Lower lobe of right lung (tissue), 2 donors: Measurements from ENCODE around the gene B4GALT5. TPM values are rescaled to one million over a fixed set of nuclear protein-coding genes. Genes with fewer than 3 reads are reported as not detected.

Source experiments
- ATAC-seq, 2 donors: fragments of 200-7000 bp; cut with Tn5 transposase; one replicate each; pipeline ENCODE4 v1.9.1; 2020 to 2022; ENCODE audit warnings: mild to moderate bottlenecking in 2 of 2, moderate library complexity in 2 of 2
- DNase-seq: peaks from one replicate; pipeline ENCODE4 v3.0.0-alpha.2; 2020
- H3K27ac ChIP-seq: fragments of 200-600 bp; one replicate; pipeline ENCODE4 v1.8.0; 2022
- H3K27me3 ChIP-seq: fragments of 200-600 bp; one replicate; pipeline ENCODE4 v1.8.0; 2022; ENCODE audit warnings: low read depth
- H3K36me3 ChIP-seq: fragments of 200-600 bp; one replicate; pipeline ENCODE4 v1.8.0; 2022; ENCODE audit warnings: mild to moderate bottlenecking
- H3K4me1 ChIP-seq: fragments of 200-600 bp; one replicate; pipeline ENCODE4 v1.8.0; 2022
- H3K4me3 ChIP-seq: fragments of 200-600 bp; one replicate; pipeline ENCODE4 v1.8.0; 2022; ENCODE audit warnings: mild to moderate bottlenecking
- H3K9me3 ChIP-seq: fragments of 200-600 bp; one replicate; pipeline ENCODE4 v1.8.0; 2022
- CTCF ChIP-seq: fragments of 200-600 bp; IDR thresholded peaks from one replicate; pipeline ENCODE4 v1.8.0; 2022; ENCODE audit warnings: antibody characterized with exemption, mild to moderate bottlenecking
- intact Hi-C: fragments of 100-400 bp; cut with DNase I; formaldehyde crosslinking; loops from one replicate; pipeline ENCODE4 v1.11.0; 2022
- total RNA-seq: library from RNA; stranded (reverse); fragmentation: NEBNext Ultra II Directional; extraction: Animal tissue kit (Norgen Biotek cat#: 25700); gene quantifications from one replicate; pipeline ENCODE4 v1.2.1, GENCODE V29; 2021
- donor health status: DM: no; HTN: yes; CAD: no; lungs with severe emphysema.

B4GALT5 gene
- total RNA-seq, 1 donor from 2014 or later = 39.5 TPM

- DNase-seq = peak; percentile 80
- H3K4me1 ChIP-seq = peaks cover 23% of the 10 kb centered on the region
- TF ChIP-seq CTCF = no peak
- peak; percentile 54 to 80 for ATAC-seq
- intact Hi-C loops = no loop called here
- no peak overlapping the region for H3K27ac ChIP-seq
- H3K27me3 ChIP-seq = no peaks in the 10 kb centered on the region
- H3K9me3 ChIP-seq = no peaks in the 10 kb centered on the region
- peaks cover 69% of the 10 kb centered on the region for H3K36me3 ChIP-seq
- H3K4me3 ChIP-seq = no peak overlapping the region
Observed at GRCh38 chr20:49636447-49636846, 77.2 kb downstream of the B4GALT5 start.

GRCh38 chr20:49635866-49636265 lies 77.8 kb downstream of the B4GALT5 start:
- no peak overlapping the region for H3K4me3 ChIP-seq
- H3K27me3 ChIP-seq = no peaks in the 10 kb centered on the region
- no peak overlapping the region for H3K27ac ChIP-seq
- TF ChIP-seq CTCF = no peak
- H3K9me3 ChIP-seq = no peaks in the 10 kb centered on the region
- intact Hi-C loops = no loop called here
- DNase-seq = no peak
- H3K36me3 ChIP-seq = peaks cover 63% of the 10 kb centered on the region
- no peak for ATAC-seq
- H3K4me1 ChIP-seq = peaks cover 28% of the 10 kb centered on the region

GRCh38 chr20:49635166-49635565 lies 78.5 kb downstream of the B4GALT5 start:
- peaks cover 34% of the 10 kb centered on the region for H3K4me1 ChIP-seq
- H3K9me3 ChIP-seq = no peaks in the 10 kb centered on the region
- intact Hi-C loops = no loop called here
- no peak overlapping the region for H3K4me3 ChIP-seq
- no peaks in the 10 kb centered on the region for H3K27me3 ChIP-seq
- no peak for ATAC-seq
- no peak for DNase-seq
- no peak overlapping the region for H3K27ac ChIP-seq
- TF ChIP-seq CTCF = no peak
- peaks cover 57% of the 10 kb centered on the region for H3K36me3 ChIP-seq

- ATAC-seq (no peak), DNase-seq (no peak)
- intact Hi-C loops = no loop called here
- no peak overlapping the region for H3K27ac ChIP-seq
- no peak overlapping the region for H3K4me3 ChIP-seq
- H3K36me3 ChIP-seq = peaks cover 47% of the 10 kb centered on the region
- no peaks in the 10 kb centered on the region for H3K27me3 ChIP-seq
- H3K4me1 ChIP-seq = peaks cover 36% of the 10 kb centered on the region
- H3K9me3 ChIP-seq = no peaks in the 10 kb centered on the region
- TF ChIP-seq CTCF = no peak
Observed at GRCh38 chr20:49634116-49634515, 79.6 kb downstream of the B4GALT5 start.

GRCh38 chr20:49633643-49634042 lies 80.0 kb downstream of the B4GALT5 start:
- TF ChIP-seq CTCF = no peak
- Histone ChIP-seq H3K27me3 (no peaks in the 10 kb centered on the region), H3K27ac (no peak overlapping the region), H3K4me1 (peaks cover 36% of the 10 kb centered on the region), H3K9me3 (peaks cover 2% of the 10 kb centered on the region), H3K36me3 (peaks cover 42% of the 10 kb centered on the region), H3K4me3 (no peak overlapping the region)
- no peak for DNase-seq
- ATAC-seq = no peak
- intact Hi-C loops = no loop called here

- DNase-seq (no peak), ATAC-seq (no peak)
- peaks cover 36% of the 10 kb centered on the region for H3K36me3 ChIP-seq
- intact Hi-C loops = no loop called here
- no peak overlapping the region for H3K27ac ChIP-seq
- H3K27me3 ChIP-seq = no peaks in the 10 kb centered on the region
- H3K9me3 ChIP-seq = peaks cover 5% of the 10 kb centered on the region
- peaks cover 36% of the 10 kb centered on the region for H3K4me1 ChIP-seq
- TF ChIP-seq CTCF = no peak
- H3K4me3 ChIP-seq = no peak overlapping the region
Observed at GRCh38 chr20:49633023-49633422, 80.7 kb downstream of the B4GALT5 start.
